MCF 10A (cell line): ENCODE measurements around the gene RFK. TPM values are rescaled to one million over a fixed set of nuclear protein-coding genes. Genes with fewer than 3 reads are reported as not detected.
A peak's percentile ranks its signal among the peaks of the same experiment; 100 is the strongest.

Source experiments
- BruUV-seq: library from RNA; stranded (reverse); fragments of 400-500 nt; replicated peaks from 2 replicates; lab custom pipeline; 2021; lab: Mats Ljungman, UMichigan
- CTCF ChIA-PET: fragments of 300-600 bp; sonication (Branson Sonifier 250); formaldehyde crosslinking; extraction: SDS; loops from one replicate; lab custom pipeline; 2021; ENCODE audit warnings: antibody characterized with exemption, inconsistent platforms; lab: Yijun Ruan, JAX
- POLR2A ChIA-PET: fragments of 300-600, 350-650 bp; sonication (Branson Sonifier 250); formaldehyde crosslinking; extraction: SDS; loops from one replicate; lab custom pipeline; 2020; ENCODE audit warnings: antibody characterized with exemption, inconsistent platforms; lab: Yijun Ruan, JAX
- DNase-seq: peaks from one replicate; pipeline ENCODE4 v3.0.0-alpha.2; 2018; ENCODE audit not compliant: unreplicated experiment
- H3K27ac Mint-ChIP-seq: one replicate; pipeline ENCODE4 v1.8.0; 2022; ENCODE audit warnings: mild to moderate bottlenecking, low read depth, mixed read lengths; ENCODE audit not compliant: unreplicated experiment
- H3K27me3 Mint-ChIP-seq: one replicate; pipeline ENCODE4 v1.8.0; 2022; ENCODE audit warnings: mixed read lengths; ENCODE audit not compliant: insufficient read depth, unreplicated experiment
- H3K36me3 Mint-ChIP-seq: one replicate; pipeline ENCODE4 v1.8.0; 2022; ENCODE audit warnings: mild to moderate bottlenecking, moderate library complexity, mixed read lengths; ENCODE audit not compliant: insufficient read depth, unreplicated experiment
- H3K4me1 Mint-ChIP-seq: one replicate; pipeline ENCODE4 v1.8.0; 2022; ENCODE audit warnings: mixed read lengths; ENCODE audit not compliant: insufficient read depth, unreplicated experiment
- H3K4me3 Mint-ChIP-seq: one replicate; pipeline ENCODE4 v1.8.0; 2022; ENCODE audit warnings: mild to moderate bottlenecking, moderate library complexity, mixed read lengths; ENCODE audit not compliant: unreplicated experiment
- H3K9me3 Mint-ChIP-seq: one replicate; pipeline ENCODE4 v1.8.0; 2022; ENCODE audit warnings: mixed read lengths; ENCODE audit not compliant: unreplicated experiment
- CTCF ChIP-seq: fragments of 200-600 bp; IDR thresholded peaks from one replicate; pipeline ENCODE4 v1.8.0; 2022; ENCODE audit warnings: antibody characterized with exemption, mild to moderate bottlenecking; ENCODE audit not compliant: unreplicated experiment
- intact Hi-C: fragments of 100-400 bp; cut with micrococcal nuclease; formaldehyde crosslinking; loops from 2 replicates; pipeline ENCODE4 v1.14.1; 2022
- total RNA-seq: library from RNA; stranded (reverse); gene quantifications from 2 replicates; pipeline ENCODE4 v1.2.3, GENCODE V29; 2022

Gene RFK
- total RNA-seq, 1 experiment from 2014 or later = 22.6 TPM

- Mint-ChIP-seq H3K27me3 (no peaks in the 10 kb centered on the region), H3K9me3 (no peaks in the 10 kb centered on the region), H3K27ac (no peak overlapping the region), H3K36me3 (peaks cover 6% of the 10 kb centered on the region), H3K4me1 (peaks cover 6% of the 10 kb centered on the region), H3K4me3 (no peak overlapping the region)
- intact Hi-C loops = no loop called here
- CTCF ChIA-PET = interaction anchor here (0.6 to 1.3 kb wide), 3 partner anchors 24 to 263 kb away, joined by 3 read pairs; no protein-coding TSS in a partner anchor
- TF ChIP-seq CTCF = no peak
- POLR2A ChIA-PET = no interaction called here
- DNase-seq = no peak
- no TSS peak for BruUV-seq
Observed at GRCh38 chr9:76396597-76396996, 2.4 kb upstream of the RFK start.

- CTCF ChIA-PET = interaction anchor here (0.6 to 1.3 kb wide), 4 partner anchors 24 to 263 kb away, joined by 3 to 4 read pairs (median 3); no protein-coding TSS in a partner anchor
- no peak for TF ChIP-seq CTCF
Observed at GRCh38 chr9:76396144-76396543, 1.9 kb upstream of the RFK start.

GRCh38 chr9:76395381-76395780, 1.2 kb upstream of the RFK start:
- H3K36me3 Mint-ChIP-seq = peaks cover 13% of the 10 kb centered on the region
- BruUV-seq = no TSS peak
- H3K27ac Mint-ChIP-seq = peak overlapping the region; percentile 97
- no peak for DNase-seq
- intact Hi-C loops = no loop called here
- H3K4me1 Mint-ChIP-seq = peaks cover 6% of the 10 kb centered on the region
- H3K27me3 Mint-ChIP-seq = no peaks in the 10 kb centered on the region
- peak overlapping the region; percentile 98 for H3K4me3 Mint-ChIP-seq
- ChIA-PET POLR2A (interaction anchor here (0.7 to 2.6 kb wide), 9 partner anchors 9 to 1656 kb away, joined by 3 to 20 read pairs (median 5); no protein-coding TSS in a partner anchor), CTCF (interaction anchor here (0.9 to 1.3 kb wide), 4 partner anchors 21 to 309 kb away, joined by 3 to 14 read pairs (median 6); partner anchors contain the start of gene GCNT1)
- TF ChIP-seq CTCF = no peak
- H3K9me3 Mint-ChIP-seq = no peaks in the 10 kb centered on the region

More at GRCh38 chr9:76396144-76396543, 1.9 kb upstream of the RFK start:
- BruUV-seq = no TSS peak
- intact Hi-C loops = no loop called here
- Mint-ChIP-seq H3K27me3 (no peaks in the 10 kb centered on the region), H3K4me1 (peaks cover 6% of the 10 kb centered on the region), H3K4me3 (no peak overlapping the region), H3K36me3 (peaks cover 10% of the 10 kb centered on the region), H3K27ac (no peak overlapping the region), H3K9me3 (no peaks in the 10 kb centered on the region)
- DNase-seq = no peak
- POLR2A ChIA-PET = no interaction called here

GRCh38 chr9:76394960-76395252, 680 bp upstream of the RFK start:
- ChIA-PET CTCF (interaction anchor here (0.7 to 4.0 kb wide), 9 partner anchors 7 to 762 kb away, joined by 3 to 22 read pairs (median 4); partner anchors contain the start of gene GCNT1), POLR2A (interaction anchor here (0.7 to 4.4 kb wide), 21 partner anchors 8 to 1657 kb away, joined by 3 to 25 read pairs (median 5); partner anchors contain the start of gene GCNT1)
- no peak for DNase-seq
- H3K9me3 Mint-ChIP-seq = no peaks in the 10 kb centered on the region
- TF ChIP-seq CTCF = no peak
- H3K27ac Mint-ChIP-seq = peak overlapping the region; percentile 97
- peaks cover 6% of the 10 kb centered on the region for H3K4me1 Mint-ChIP-seq
- H3K27me3 Mint-ChIP-seq = no peaks in the 10 kb centered on the region
- BruUV-seq = no TSS peak
- peaks cover 13% of the 10 kb centered on the region for H3K36me3 Mint-ChIP-seq
- H3K4me3 Mint-ChIP-seq = peak overlapping the region; percentile 98
- intact Hi-C loops = loop anchor here (5.0 kb wide), 1 partner anchor 1308 kb away; the partner anchor contains the start of genes NMRK1 and OSTF1
